H1 (cell line): ENCODE data around the gene DAO. TPM values are rescaled to one million over a fixed set of nuclear protein-coding genes. Genes with fewer than 3 reads are reported as not detected.

Source experiments
- CTCF ChIA-PET: fragments of 300-600 bp; sonication (Branson Sonifier 250); formaldehyde crosslinking; loops from one replicate; lab custom pipeline; 2021; ENCODE audit not compliant: partially characterized antibody; lab: Charles Lee
- POLR2A ChIA-PET: fragments of 300-600 bp; sonication (Branson Sonifier 250); formaldehyde crosslinking; loops from one replicate; lab custom pipeline; 2021; ENCODE audit warnings: inconsistent platforms; ENCODE audit not compliant: partially characterized antibody; lab: Charles Lee
- DNase-seq, 2 experiments: peaks; one replicate each; pipeline versions ENCODE4 v3.0.0 to v3.0.0-alpha.2; 2010 to 2022; ENCODE audit warnings: low spot score in 2 of 2, low read depth in 1 of 2, mixed read lengths in 1 of 2
- FAIRE-seq: peaks from 2 replicates; lab custom pipeline; 2011; peaks lifted over from hg19 to GRCh38; lab: Jason Lieb, UNC
- H2AFZ ChIP-seq: 2 replicates; pipeline ENCODE4 v1.8.1; 2012; ENCODE audit warnings: low read length, inconsistent platforms
- H2AK5ac ChIP-seq: 2 replicates; pipeline ENCODE4 v1.6.1; 2013; ENCODE audit warnings: low read depth, low read length
- H2BK120ac ChIP-seq: replicated peaks from 2 replicates; pipeline ENCODE3; 2013; ENCODE audit warnings: low read depth, low read length, inconsistent platforms
- H2BK12ac ChIP-seq: 2 replicates; pipeline ENCODE4 v1.6.1; 2013; ENCODE audit warnings: low read depth, low read length
- H2BK15ac ChIP-seq: 2 replicates; pipeline ENCODE4 v1.6.1; 2013; ENCODE audit warnings: low read length
- H2BK20ac ChIP-seq: 2 replicates; pipeline ENCODE4 v1.6.1; 2013; ENCODE audit warnings: low read length
- H2BK5ac ChIP-seq: 2 replicates; pipeline ENCODE4 v1.6.1; 2013; ENCODE audit warnings: low read depth, low read length
- H3K14ac ChIP-seq: 2 replicates; pipeline ENCODE4 v1.6.1; 2013; ENCODE audit warnings: inconsistent platforms; ENCODE audit not compliant: insufficient read length
- H3K18ac ChIP-seq: 2 replicates; pipeline ENCODE4 v1.6.1; 2013; ENCODE audit warnings: low read length; ENCODE audit errors: extremely low read depth
- H3K23ac ChIP-seq: 2 replicates; pipeline ENCODE4 v1.6.1; 2013; ENCODE audit warnings: inconsistent platforms; ENCODE audit not compliant: insufficient read length
- H3K23me2 ChIP-seq: 2 replicates; pipeline ENCODE4 v1.6.1; 2013; ENCODE audit warnings: low read depth, low read length
- H3K27ac ChIP-seq: 2 replicates; pipeline ENCODE4 v1.6.1; 2011; ENCODE audit warnings: low read depth, low read length, inconsistent platforms
- H3K27me3 ChIP-seq, 4 experiments: replicated peaks in 1 of 4; 1 replicate in 1 of 4; 2 replicates in 3 of 4; pipeline versions ENCODE4 v1.6.1 to v1.8.1; 2011 to 2013; ENCODE audit warnings: low read length in 3 of 4, mild to moderate bottlenecking in 3 of 4, inconsistent platforms in 2 of 4, mixed read lengths in 2 of 4, moderate library complexity in 1 of 4; ENCODE audit not compliant: control insufficient read depth in 3 of 4, insufficient read depth in 3 of 4; ENCODE audit errors: extremely low read depth in 1 of 4
- H3K36me3 ChIP-seq, 4 experiments: 2 replicates each; pipeline versions ENCODE4 v1.6.1 to v1.8.1; 2011 to 2013; ENCODE audit warnings: mild to moderate bottlenecking in 4 of 4, low read length in 3 of 4, moderate library complexity in 2 of 4, control low read depth in 1 of 4, inconsistent platforms in 1 of 4; ENCODE audit not compliant: insufficient read depth in 4 of 4, control insufficient read depth in 2 of 4
- H3K4ac ChIP-seq: replicated peaks from 2 replicates; pipeline ENCODE3; 2013; ENCODE audit warnings: low read length, low read depth, mixed read lengths, inconsistent platforms; ENCODE audit not compliant: insufficient read length
- H3K4me1 ChIP-seq, 4 experiments: replicated peaks in 1 of 4; 1 replicate in 1 of 4; 2 replicates in 3 of 4; pipeline versions ENCODE4 v1.6.1 to v1.8.1; 2011 to 2013; ENCODE audit warnings: low read length in 3 of 4, inconsistent platforms in 2 of 4, mixed read lengths in 1 of 4; ENCODE audit not compliant: insufficient read depth in 4 of 4, control insufficient read depth in 3 of 4
- H3K4me2 ChIP-seq, 2 experiments: 2 replicates each; pipeline versions ENCODE4 v1.6.1 to v1.8.1; 2011 to 2013; ENCODE audit warnings: low read depth in 2 of 2, low read length in 2 of 2, control low read depth in 1 of 2, inconsistent platforms in 1 of 2, mild to moderate bottlenecking in 1 of 2; ENCODE audit not compliant: insufficient read depth in 1 of 2
- H3K4me3 ChIP-seq, 4 experiments: fragments of 200-600, 300-600 bp in 1 of 4; sonication (generic), shearing (Covaris generic), sonication (Bioruptor Twin) in 1 of 4; 2 replicates each; pipeline versions ENCODE4 v1.5.1 to v1.8.1; 2011 to 2016; ENCODE audit warnings: low read length in 4 of 4, low read depth in 3 of 4, control low read depth in 2 of 4, inconsistent platforms in 2 of 4, mild to moderate bottlenecking in 2 of 4, mixed read lengths in 1 of 4, moderate library complexity in 1 of 4; ENCODE audit not compliant: insufficient read depth in 2 of 4; ENCODE audit errors: extremely low read depth in 1 of 4
- H3K56ac ChIP-seq: replicated peaks from 2 replicates; pipeline ENCODE3; 2013; ENCODE audit warnings: low read depth, mild to moderate bottlenecking, mixed read lengths, low read length, inconsistent platforms; ENCODE audit not compliant: insufficient read length
- H3K79me1 ChIP-seq: 2 replicates; pipeline ENCODE4 v1.6.1; 2013; ENCODE audit warnings: low read depth, low read length, control low read depth
- H3K79me2 ChIP-seq, 2 experiments: 2 replicates each; pipeline versions ENCODE4 v1.6.1 to v1.8.1; 2012 to 2013; ENCODE audit warnings: low read length in 2 of 2, mild to moderate bottlenecking in 2 of 2, inconsistent platforms in 1 of 2; ENCODE audit not compliant: insufficient read depth in 2 of 2, control insufficient read depth in 1 of 2
- H3K9ac ChIP-seq, 4 experiments: replicated peaks in 1 of 4; 1 replicate in 1 of 4; 2 replicates in 3 of 4; pipeline versions ENCODE4 v1.6.1 to v1.8.1; 2011 to 2013; ENCODE audit warnings: low read depth in 3 of 4, low read length in 3 of 4, control low read depth in 2 of 4, mild to moderate bottlenecking in 2 of 4, moderate library complexity in 2 of 4, inconsistent platforms in 1 of 4; ENCODE audit errors: extremely low read depth in 1 of 4
- H3K9me3 ChIP-seq, 2 experiments: 2 replicates each; pipeline versions ENCODE4 v1.6.1 to v1.8.1; 2012 to 2013; ENCODE audit warnings: mild to moderate bottlenecking in 2 of 2, moderate library complexity in 2 of 2, control low read depth in 1 of 2, inconsistent platforms in 1 of 2, low read depth in 1 of 2, low read length in 1 of 2, mixed read lengths in 1 of 2; ENCODE audit not compliant: insufficient read depth in 2 of 2
- H4K20me1 ChIP-seq, 2 experiments: replicated peaks in 1 of 2; 2 replicates each; pipeline versions ENCODE3 to v1.8.1; 2011 to 2013; ENCODE audit warnings: inconsistent platforms in 2 of 2, low read length in 2 of 2, mild to moderate bottlenecking in 1 of 2; ENCODE audit not compliant: insufficient read depth in 2 of 2, control insufficient read depth in 1 of 2
- H4K5ac ChIP-seq: 2 replicates; pipeline ENCODE4 v1.6.1; 2013; ENCODE audit warnings: low read length, low read depth, mixed read lengths, inconsistent platforms; ENCODE audit not compliant: insufficient read length
- H4K8ac ChIP-seq: 2 replicates; pipeline ENCODE4 v1.8.0; 2013; ENCODE audit warnings: mild to moderate bottlenecking, moderate library complexity, low read length, inconsistent platforms; ENCODE audit not compliant: insufficient read depth; ENCODE audit errors: extremely low read depth
- H4K91ac ChIP-seq: replicated peaks from 2 replicates; pipeline ENCODE3; 2013; ENCODE audit warnings: low read length, mixed read lengths, inconsistent platforms; ENCODE audit not compliant: insufficient read length
- BRCA1 ChIP-seq: IDR thresholded peaks from 2 replicates; pipeline ENCODE4 v1.6.1; 2012; ENCODE audit warnings: low read depth, low read length, improper control_type of control experiment
- CEBPB ChIP-seq: IDR thresholded peaks from 2 replicates; pipeline ENCODE4 v1.6.1; 2012; ENCODE audit warnings: low read depth, low read length
- JUND ChIP-seq: IDR thresholded peaks from 2 replicates; pipeline ENCODE4 v1.6.1; 2011; ENCODE audit warnings: mild to moderate bottlenecking, improper control_type of control experiment, low read length
- PHF8 ChIP-seq: fragments of 200-600 bp; sonication (generic); conservative IDR thresholded peaks from 2 replicates; pipeline ENCODE4 v1.7.1; 2012; ENCODE audit warnings: low read depth, mild to moderate bottlenecking, inconsistent platforms, low read length, moderate library complexity
- SP2 ChIP-seq: IDR thresholded peaks from 2 replicates; pipeline ENCODE4 v1.6.1; 2012; ENCODE audit warnings: mild to moderate bottlenecking, low read length, inconsistent platforms
- WGBS, 2 experiments: shearing (Covaris generic) in 1 of 2; methylation state at CpG; one replicate each; pipeline versions ENCODE4 v1.1.6 to v1.1.7; 2013 to 2015; ENCODE audit warnings: low lambda C conversion rate in 2 of 2, mixed read lengths in 2 of 2, inconsistent platforms in 1 of 2, low coverage in 1 of 2, missing lambda C conversion rate in 1 of 2; ENCODE audit not compliant: insufficient replicate concordance in 2 of 2, insufficient coverage in 1 of 2, insufficient read length in 1 of 2; ENCODE audit errors: extremely low coverage in 1 of 2, missing lambda C conversion rate in 1 of 2; 5-methylcytosine and 5-hydroxymethylcytosine counted together
- polyA plus RNA-seq, 7 experiments: library from polyadenylated mRNA; depleted of rRNA in 3 of 7; stranded (reverse) in 5 of 7; unstranded in 2 of 7; fragments of >200 nt in 5 of 7; fragments of 200-250 nt in 2 of 7; gene quantifications; 1 replicate in 5 of 7; 2 replicates in 1 of 7; 4 replicates in 1 of 7; pipeline versions ENCODE4 v1.2.1 to v1.2.3, GENCODE V29; 2011 to 2013; ENCODE audit warnings: missing spikeins in 2 of 7, mixed read lengths in 2 of 7
- total RNA-seq: library from RNA; stranded (reverse); fragmentation: NEBNext Ultra II Directional; extraction: Animal tissue kit (Norgen Biotek cat#: 25700); gene quantifications from 2 replicates; pipeline ENCODE4 v1.2.1, GENCODE V29; 2021

Gene DAO
- total and polyA plus RNA-seq, 2 of the 8 experiments (the other 6 are each of a cell fraction or from before 2014, with no cell fraction given) = not detected

- CTCF ChIA-PET = interaction anchor here (0.7 to 7.9 kb wide), 5 partner anchors 10 to 62 kb away, joined by 3 to 71 read pairs (median 4); no protein-coding TSS in a partner anchor
- Histone ChIP-seq H2BK120ac (no peak overlapping the region), H3K56ac (no peak overlapping the region), H3K27me3 (no peaks in the 10 kb centered on the region), H3K79me2 (no peaks in the 10 kb centered on the region), H3K9me3 (peaks cover 0 to 4% of the 10 kb centered on the region in 2 experiments; a peak in 1 of 4 replicates), H3K4ac (no peak overlapping the region), H4K91ac (no peak overlapping the region), H3K14ac (no peak overlapping the region), H2BK15ac (no peak overlapping the region), H3K4me2 (no peak overlapping the region), H3K9ac (no peak overlapping the region), H2BK12ac (no peak overlapping the region), H4K20me1 (no peaks in the 10 kb centered on the region), H2AFZ (no peak overlapping the region), H4K8ac (no peak overlapping the region), H3K79me1 (no peaks in the 10 kb centered on the region), H3K27ac (no peak overlapping the region), H3K4me1 (no peaks in the 10 kb centered on the region; a peak in 1 of 7 replicates), H3K18ac (no peak overlapping the region), H3K23ac (no peak overlapping the region), H2BK5ac (no peak overlapping the region), H4K5ac (no peak overlapping the region), H3K36me3 (no peaks in the 10 kb centered on the region), H3K23me2 (no peaks in the 10 kb centered on the region), H2AK5ac (no peak overlapping the region), H2BK20ac (no peak overlapping the region), H3K4me3 (no peak overlapping the region)
- FAIRE-seq (no peak), DNase-seq (no peak)
- TF ChIP-seq JUND (no peak), SP2 (no peak), PHF8 (no peak), BRCA1 (no peak), CEBPB (no peak)
- POLR2A ChIA-PET = no interaction called here
- 84% methylated on average over 9 of the region's 9 CpGs; no CpG with 5 or more reads in 1 of the 2 experiments for WGBS, 2 experiments
These were observed 7.2 kb downstream of the DAO start for GRCh38 chr12:108886873-108887629.
